ENCODE data around the gene ZP1. TPM values are rescaled to one million over a fixed set of nuclear protein-coding genes. Genes with fewer than 3 reads are reported as not detected.

The ZP1 gene
- total RNA-seq, 6 experiments from 2014 or later = 0.13 to 0.30 (median 0.29) TPM; not detected in 3

GRCh38 chr11:60889869-60890311 is 22.5 kb downstream of the ZP1 start:
- no peak for DNase-seq
- Mint-ChIP-seq H3K27me3 (ENCODE audit: insufficient read depth) (no peaks in the 10 kb centered on the region), H3K36me3 (ENCODE audit: low read depth) (no peaks in the 10 kb centered on the region; the same call in none of the 2 replicates), H3K4me3 (no peak overlapping the region), H3K9me3 (no peaks in the 10 kb centered on the region), H3K27ac (no peak overlapping the region; the same call in 1 of the 2 replicates), H3K4me1 (ENCODE audit: low read depth) (no peaks in the 10 kb centered on the region)
- TF ChIP-seq CTCF (IDR thresholded peaks at IDR 0.05) = no peak

- Mint-ChIP-seq H3K4me3 (no peak overlapping the region), H3K9me3 (no peaks in the 10 kb centered on the region), H3K27me3 (ENCODE audit: insufficient read depth) (no peaks in the 10 kb centered on the region), H3K27ac (no peak overlapping the region), H3K4me1 (ENCODE audit: low read depth) (no peaks in the 10 kb centered on the region), H3K36me3 (ENCODE audit: low read depth) (peaks cover 4% of the 10 kb centered on the region)
- no peak for DNase-seq
- no peak for TF ChIP-seq CTCF (IDR thresholded peaks at IDR 0.05)
Measured at GRCh38 chr11:60890696-60891095, 23.4 kb downstream of the ZP1 start.

- Mint-ChIP-seq H3K4me1 (ENCODE audit: low read depth) (no peaks in the 10 kb centered on the region), H3K9me3 (no peaks in the 10 kb centered on the region), H3K27me3 (ENCODE audit: insufficient read depth) (no peaks in the 10 kb centered on the region), H3K4me3 (no peak overlapping the region), H3K36me3 (ENCODE audit: low read depth) (peaks cover 5% of the 10 kb centered on the region), H3K27ac (no peak overlapping the region)
- no peak for TF ChIP-seq CTCF (IDR thresholded peaks at IDR 0.05)
- no peak for DNase-seq
Measured at GRCh38 chr11:60891103-60891741, 23.9 kb downstream of the ZP1 start.

- peaks cover 12% of the 10 kb centered on the region for H3K36me3 Mint-ChIP-seq (ENCODE audit: low read depth)
Measured at GRCh38 chr11:60895687-60896086, 28.3 kb downstream of the ZP1 start.

DNA sequence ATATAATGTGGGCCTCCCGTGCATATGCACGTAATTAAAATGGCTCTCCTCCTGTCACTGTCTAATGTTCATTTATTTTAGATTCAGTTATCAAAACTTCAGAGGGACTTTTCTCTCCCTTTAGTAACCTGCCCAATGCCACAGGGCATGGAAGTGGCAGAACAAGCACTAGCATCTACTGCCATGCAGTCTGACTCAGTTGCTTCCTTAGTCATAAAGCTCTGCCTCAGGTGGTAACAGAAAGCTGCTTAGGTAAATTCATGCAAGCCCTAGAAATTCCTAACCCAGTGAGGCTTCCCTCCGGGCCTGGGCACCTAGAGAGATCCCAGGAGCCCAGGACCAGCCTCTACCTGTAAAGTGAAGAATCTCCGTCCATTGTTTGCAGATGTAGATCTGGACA is 30.2 kb downstream of the ZP1 start:
- TF ChIP-seq CTCF (IDR thresholded peaks at IDR 0.05) = no peak
- H3K4me3 Mint-ChIP-seq = no peak overlapping the region
- H3K9me3 Mint-ChIP-seq = no peaks in the 10 kb centered on the region
- H3K36me3 Mint-ChIP-seq (ENCODE audit: low read depth) = peaks cover 12% of the 10 kb centered on the region
- no peak overlapping the region for H3K27ac Mint-ChIP-seq
- H3K4me1 Mint-ChIP-seq (ENCODE audit: low read depth) = no peaks in the 10 kb centered on the region
- H3K27me3 Mint-ChIP-seq (ENCODE audit: insufficient read depth) = no peaks in the 10 kb centered on the region
- DNase-seq = no peak

More at GRCh38 chr11:60895687-60896086, 28.3 kb downstream of the ZP1 start:
- H3K27me3 Mint-ChIP-seq (ENCODE audit: insufficient read depth) = no peaks in the 10 kb centered on the region
- TF ChIP-seq CTCF (IDR thresholded peaks at IDR 0.05) = no peak
- no peaks in the 10 kb centered on the region for H3K9me3 Mint-ChIP-seq
- no peak overlapping the region for H3K4me3 Mint-ChIP-seq
- DNase-seq = no peak
- H3K4me1 Mint-ChIP-seq (ENCODE audit: low read depth) = no peaks in the 10 kb centered on the region
- H3K27ac Mint-ChIP-seq = no peak overlapping the region

All from HFFc6 (cell line).